Right lobe of liver (tissue), 6 donors: ENCODE data around the gene DMAC2L. TPM values are rescaled to one million over a fixed set of nuclear protein-coding genes. Genes with fewer than 3 reads are reported as not detected.

Source experiments
- ATAC-seq, 4 donors: fragments of 200-7000 bp; cut with Tn5 transposase; one replicate each; pipeline ENCODE4 v1.9.1; 2020; ENCODE audit warnings: mild to moderate bottlenecking in 4 of 4, moderate library complexity in 4 of 4
- DNase-seq, 3 donors: peaks; one replicate each; pipeline ENCODE4 v3.0.0-alpha.2; 2020
- H3K27ac ChIP-seq, 3 donors: fragments of 200-600 bp; one replicate each; pipeline ENCODE4 v1.8.0; 2022
- H3K27me3 ChIP-seq, 2 donors: fragments of 200-600 bp; one replicate each; pipeline ENCODE4 v1.8.0; 2022
- H3K36me3 ChIP-seq, 4 donors: fragments of 200-600 bp; sonication (generic) in 1 of 4; one replicate each; pipeline versions ENCODE4 v1.5.1 to v1.8.0; 2017 to 2022; ENCODE audit warnings: control low read depth in 1 of 4
- H3K4me1 ChIP-seq, 4 donors: fragments of 200-600 bp; sonication (generic) in 1 of 4; one replicate each; pipeline versions ENCODE4 v1.5.1 to v1.8.0; 2017 to 2022; ENCODE audit warnings: control low read depth in 1 of 4
- H3K4me3 ChIP-seq, 3 donors: fragments of 200-600 bp; one replicate each; pipeline ENCODE4 v1.8.0; 2022
- H3K9me3 ChIP-seq, 4 donors: fragments of 200-600 bp; sonication (generic) in 1 of 4; one replicate each; pipeline versions ENCODE4 v1.5.1 to v1.8.0; 2017 to 2022; ENCODE audit warnings: control low read depth in 1 of 4
- POLR2A ChIP-seq: fragments of 450-650 bp; IDR thresholded peaks from one replicate; pipeline ENCODE4 v1.6.1; 2017; ENCODE audit warnings: antibody characterized with exemption, mild to moderate bottlenecking
- WGBS: methylation state at CpG from one replicate; pipeline ENCODE4 v1.1.6; 2018; ENCODE audit warnings: low coverage, low lambda C conversion rate; ENCODE audit not compliant: insufficient coverage; ENCODE audit errors: missing lambda C conversion rate; 5-methylcytosine and 5-hydroxymethylcytosine counted together
- intact Hi-C, 2 donors: fragments of 100-400 bp; cut with DNase I; formaldehyde crosslinking; loops; one replicate each; pipeline versions ENCODE4 v1.11.2 to v1.14.1; 2022
- total RNA-seq, 6 experiments: library from RNA; depleted of rRNA in 2 of 6; stranded (reverse); fragments of >200 nt in 2 of 6; fragmentation: NEBNext Ultra II Directional in 3 of 6; extraction: Animal tissue kit (Norgen Biotek cat#: 25700) in 3 of 6; gene quantifications; one replicate each; pipeline versions ENCODE4 v1.1.0 to v1.2.4, GENCODE V29; 2016 to 2023
- TF ChIP-seq, protein P1 (sequence below), 4 donors: fragments of 200-600 bp in 3 of 4; fragments of 450-650 bp in 1 of 4; IDR thresholded peaks; one replicate each; pipeline versions ENCODE4 v1.5.1 to v1.8.0; 2016 to 2022; ENCODE audit warnings: antibody characterized with exemption in 4 of 4, mild to moderate bottlenecking in 2 of 4
- donor health status: DM: no; HTN: yes; CAD: no.
- donor health status: DM: no; HTN: no; CAD: no.
- donor health status: DM: no; HTN: no; CAD: no.
- donor health status: DM: no; HTN: yes; CAD: no.
- donor health status: DM: no; HTN: yes; CAD: no.

Gene DMAC2L
- total RNA-seq, 6 experiments from 2014 or later: 4.1 to 10.9 (median 7.1) TPM

DNA sequence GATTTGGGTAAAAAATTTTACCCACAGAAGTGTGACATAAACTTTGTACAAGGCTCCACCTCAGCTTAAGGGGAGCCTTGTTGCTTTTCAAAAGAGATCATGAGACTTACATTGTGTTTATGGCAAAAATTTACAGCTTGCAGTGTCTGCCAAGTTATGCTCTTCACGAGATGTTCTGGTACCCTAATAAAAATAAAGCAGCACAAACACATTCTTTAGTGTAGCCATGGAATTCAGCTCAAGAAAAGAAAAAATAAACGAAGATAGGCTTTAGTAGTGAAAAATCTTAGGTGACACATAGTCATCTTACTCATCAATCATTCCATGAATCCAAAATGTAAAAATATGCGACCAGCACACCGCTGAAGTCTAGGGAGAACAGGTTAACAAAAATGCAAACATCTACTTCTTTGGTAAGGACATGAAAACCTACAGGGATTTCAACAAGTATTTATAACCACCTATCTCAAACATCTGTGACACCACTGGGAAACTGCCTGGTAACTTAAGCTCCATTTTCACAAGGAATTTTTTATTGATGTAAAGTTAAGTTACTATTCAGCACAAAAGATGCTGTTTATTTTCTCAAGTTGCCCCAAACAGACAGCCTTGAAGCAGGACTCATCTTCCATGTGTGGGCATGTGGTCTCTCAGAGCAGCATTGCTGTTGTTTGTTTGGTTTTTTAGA lies 32.9 kb downstream of the DMAC2L start:
- Histone ChIP-seq H3K4me1 (peaks cover 0 to 10% (median 0%) of the 10 kb centered on the region in 4 donors), H3K9me3 (no peaks in the 10 kb centered on the region), H3K36me3 (no peaks in the 10 kb centered on the region), H3K27me3 (no peaks in the 10 kb centered on the region), H3K27ac (no peak overlapping the region), H3K4me3 (no peak overlapping the region)
- ATAC-seq: no peak
- WGBS: 62% methylated on average over 4 of the region's 4 CpGs
- DNase-seq: no peak
- intact Hi-C loops: no loop called here
- TF ChIP-seq POLR2A: no peak
- TF ChIP-seq, protein P1, sequence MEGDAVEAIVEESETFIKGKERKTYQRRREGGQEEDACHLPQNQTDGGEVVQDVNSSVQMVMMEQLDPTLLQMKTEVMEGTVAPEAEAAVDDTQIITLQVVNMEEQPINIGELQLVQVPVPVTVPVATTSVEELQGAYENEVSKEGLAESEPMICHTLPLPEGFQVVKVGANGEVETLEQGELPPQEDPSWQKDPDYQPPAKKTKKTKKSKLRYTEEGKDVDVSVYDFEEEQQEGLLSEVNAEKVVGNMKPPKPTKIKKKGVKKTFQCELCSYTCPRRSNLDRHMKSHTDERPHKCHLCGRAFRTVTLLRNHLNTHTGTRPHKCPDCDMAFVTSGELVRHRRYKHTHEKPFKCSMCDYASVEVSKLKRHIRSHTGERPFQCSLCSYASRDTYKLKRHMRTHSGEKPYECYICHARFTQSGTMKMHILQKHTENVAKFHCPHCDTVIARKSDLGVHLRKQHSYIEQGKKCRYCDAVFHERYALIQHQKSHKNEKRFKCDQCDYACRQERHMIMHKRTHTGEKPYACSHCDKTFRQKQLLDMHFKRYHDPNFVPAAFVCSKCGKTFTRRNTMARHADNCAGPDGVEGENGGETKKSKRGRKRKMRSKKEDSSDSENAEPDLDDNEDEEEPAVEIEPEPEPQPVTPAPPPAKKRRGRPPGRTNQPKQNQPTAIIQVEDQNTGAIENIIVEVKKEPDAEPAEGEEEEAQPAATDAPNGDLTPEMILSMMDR (IDR thresholded peaks at IDR 0.05): no peak

DNA sequence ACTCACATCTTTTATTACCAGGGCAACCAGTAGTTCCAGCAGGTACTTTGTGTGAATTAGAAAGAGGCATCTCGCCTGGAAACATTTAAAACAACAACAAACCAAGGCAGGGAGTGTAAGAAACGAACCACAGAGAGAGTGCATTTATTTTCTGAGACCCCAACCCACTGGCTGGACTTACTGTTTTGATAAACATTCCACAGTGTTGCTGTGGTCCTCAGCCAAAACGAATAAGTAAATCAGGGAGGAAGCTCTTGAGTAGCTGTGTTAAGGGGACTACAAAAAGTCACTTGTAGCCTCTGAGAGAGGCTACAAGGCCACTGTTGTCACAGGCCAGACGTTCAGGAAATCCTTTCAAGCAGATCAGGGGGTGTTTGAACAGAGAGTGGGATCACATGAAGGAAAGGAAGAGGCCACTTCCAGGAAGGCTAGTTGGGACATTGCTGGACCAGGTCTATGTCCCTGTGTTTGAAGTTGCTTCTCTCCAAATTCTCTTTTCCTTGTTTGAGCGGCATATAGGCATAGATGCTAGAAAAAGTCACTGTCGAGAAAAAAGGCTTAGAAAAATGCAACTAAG lies 33.8 kb downstream of the DMAC2L start:
- TF ChIP-seq, protein P1 (IDR thresholded peaks at IDR 0.05): no peak
- TF ChIP-seq POLR2A: no peak
- H3K27ac ChIP-seq: no peak overlapping the region
- intact Hi-C loops: no loop called here
- 45% methylated on average over 5 of the region's 6 CpGs for WGBS
- no peak overlapping the region for H3K4me3 ChIP-seq
- peaks cover 0 to 10% (median 0%) of the 10 kb centered on the region in 4 donors for H3K4me1 ChIP-seq
- no peak for DNase-seq
- peak; percentile 22 to 39 (median 22) for ATAC-seq
- no peaks in the 10 kb centered on the region for H3K36me3 ChIP-seq
- no peaks in the 10 kb centered on the region for H3K27me3 ChIP-seq
- H3K9me3 ChIP-seq: no peaks in the 10 kb centered on the region

DNA sequence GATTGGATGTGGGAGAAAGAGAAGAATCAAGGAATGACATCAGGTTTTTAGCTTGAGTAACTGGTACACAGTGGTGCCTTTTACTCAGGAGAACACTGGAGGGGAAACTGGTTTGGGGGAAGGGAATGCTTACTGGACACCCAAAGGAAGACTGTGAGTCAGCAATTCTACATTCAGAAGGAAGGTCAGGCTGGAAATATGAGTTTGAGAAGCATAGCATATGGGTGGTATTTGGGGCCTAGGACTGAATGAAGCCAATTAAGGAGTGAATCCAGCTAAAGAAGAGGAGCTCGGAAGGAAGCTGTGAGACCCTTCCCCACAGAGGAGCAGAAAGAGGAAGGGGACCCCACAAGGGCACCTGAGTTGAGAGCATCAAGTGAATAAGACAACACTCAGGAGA lies 35.4 kb downstream of the DMAC2L start:
- 0% methylated on average over 1 of the region's 1 CpG for WGBS
- Histone ChIP-seq H3K27me3 (no peaks in the 10 kb centered on the region), H3K4me3 (no peak overlapping the region), H3K36me3 (no peaks in the 10 kb centered on the region), H3K27ac (no peak overlapping the region), H3K4me1 (peaks cover 0 to 5% (median 0%) of the 10 kb centered on the region in 4 donors), H3K9me3 (no peaks in the 10 kb centered on the region)
- DNase-seq (no peak), ATAC-seq (peak in 2 of 4 donors; percentile 12 to 24)
- intact Hi-C loops: no loop called here
- TF ChIP-seq POLR2A: no peak
- TF ChIP-seq, protein P1 (IDR thresholded peaks at IDR 0.05): no peak

DNA sequence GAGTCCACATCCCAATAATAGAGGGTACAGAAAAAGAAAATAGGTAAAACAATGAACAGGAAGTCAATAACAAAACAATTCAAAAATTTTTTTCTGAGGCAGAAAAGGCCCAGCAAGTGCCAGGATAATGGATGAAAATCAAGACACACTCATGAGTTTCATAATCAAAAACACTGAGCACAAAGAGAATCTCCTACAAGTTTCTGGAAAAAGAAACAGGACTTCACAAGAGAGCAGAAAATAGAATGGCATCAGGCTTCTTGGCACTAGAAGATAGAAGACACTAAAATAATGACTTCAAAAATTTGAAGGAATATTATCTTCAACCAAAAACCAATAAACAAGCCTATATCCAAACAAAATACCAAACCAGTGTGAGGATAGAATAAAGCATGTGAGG lies 36.8 kb downstream of the DMAC2L start:
- Histone ChIP-seq H3K9me3 (no peaks in the 10 kb centered on the region), H3K4me1 (no peaks in the 10 kb centered on the region), H3K36me3 (no peaks in the 10 kb centered on the region), H3K27me3 (no peaks in the 10 kb centered on the region), H3K27ac (no peak overlapping the region), H3K4me3 (no peak overlapping the region)
- no peak for ATAC-seq
- no peak for DNase-seq
- intact Hi-C loops: no loop called here
- TF ChIP-seq, protein P1 (IDR thresholded peaks at IDR 0.05): no peak
- TF ChIP-seq POLR2A: no peak
